Activated T-cell treated with anti-CD3 and anti-CD28 coated beads, Interleukin-2, amount 50 U/mL, for 24 hours (primary cell): ENCODE data around the gene CDK5RAP3.

Experiments used
- DNase-seq: peaks from one replicate; pipeline ENCODE4 v3.0.0-alpha.2; 2020
- H3K27ac Mint-ChIP-seq: 2 replicates; pipeline ENCODE4 v1.8.0; 2020; ENCODE audit warnings: mild to moderate bottlenecking, mixed read lengths
- H3K27me3 Mint-ChIP-seq: 2 replicates; pipeline ENCODE4 v1.8.0; 2020; ENCODE audit warnings: mixed read lengths
- H3K36me3 Mint-ChIP-seq: 2 replicates; pipeline ENCODE4 v1.8.0; 2020; ENCODE audit warnings: low read depth, mixed read lengths
- H3K4me1 Mint-ChIP-seq: 2 replicates; pipeline ENCODE4 v1.8.0; 2020; ENCODE audit warnings: low read depth, mixed read lengths
- H3K4me3 Mint-ChIP-seq: 2 replicates; pipeline ENCODE4 v1.8.0; 2020; ENCODE audit warnings: mild to moderate bottlenecking, moderate library complexity, mixed read lengths
- H3K9me3 Mint-ChIP-seq: 2 replicates; pipeline ENCODE4 v1.8.0; 2020; ENCODE audit warnings: mixed read lengths

Gene CDK5RAP3

GRCh38 chr17:47942096-47942510 lies 28.8 kb upstream of the CDK5RAP3 start:
- peak; percentile 44 for DNase-seq
- peak overlapping the region; percentile 97 for H3K27ac Mint-ChIP-seq
- peaks cover 6% of the 10 kb centered on the region for H3K9me3 Mint-ChIP-seq
- peaks cover 72% of the 10 kb centered on the region for H3K4me1 Mint-ChIP-seq
- H3K27me3 Mint-ChIP-seq: no peaks in the 10 kb centered on the region
- H3K4me3 Mint-ChIP-seq: peak overlapping the region; percentile 89
- peaks cover 48% of the 10 kb centered on the region for H3K36me3 Mint-ChIP-seq

DNA sequence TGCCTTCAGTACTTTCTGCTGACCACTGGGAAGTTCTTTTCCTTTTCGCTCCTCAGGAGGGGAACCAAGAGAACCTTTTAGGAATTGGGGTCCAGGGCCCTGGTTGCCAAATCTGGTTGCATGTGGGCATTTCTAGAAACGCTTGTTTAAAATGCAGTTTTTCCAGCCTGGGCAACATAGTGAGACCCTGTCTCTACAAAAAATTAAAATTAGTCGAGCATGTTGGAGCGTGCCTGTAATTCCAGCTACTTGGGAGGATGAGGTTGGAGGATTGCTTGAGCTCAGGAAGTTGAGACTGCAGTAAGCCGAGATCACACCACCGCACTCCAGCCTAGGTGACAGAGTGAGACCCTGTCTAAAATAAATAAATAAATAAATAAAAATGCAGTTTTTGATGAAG lies 28.3 kb upstream of the CDK5RAP3 start:
- Mint-ChIP-seq H3K27ac (peak overlapping the region; percentile 97), H3K27me3 (no peaks in the 10 kb centered on the region), H3K9me3 (peaks cover 6% of the 10 kb centered on the region), H3K4me3 (peak overlapping the region; percentile 89), H3K36me3 (peaks cover 51% of the 10 kb centered on the region), H3K4me1 (peaks cover 74% of the 10 kb centered on the region)
- no peak for DNase-seq

- peak overlapping the region; percentile 85 for H3K27ac Mint-ChIP-seq
- H3K36me3 Mint-ChIP-seq: peaks cover 75% of the 10 kb centered on the region
- H3K4me3 Mint-ChIP-seq: peak overlapping the region; percentile 23
- DNase-seq: no peak
- H3K9me3 Mint-ChIP-seq: peaks cover 6% of the 10 kb centered on the region
- no peaks in the 10 kb centered on the region for H3K27me3 Mint-ChIP-seq
- peaks cover 78% of the 10 kb centered on the region for H3K4me1 Mint-ChIP-seq
Measured at GRCh38 chr17:47945080-47945479, 25.8 kb upstream of the CDK5RAP3 start.

DNA sequence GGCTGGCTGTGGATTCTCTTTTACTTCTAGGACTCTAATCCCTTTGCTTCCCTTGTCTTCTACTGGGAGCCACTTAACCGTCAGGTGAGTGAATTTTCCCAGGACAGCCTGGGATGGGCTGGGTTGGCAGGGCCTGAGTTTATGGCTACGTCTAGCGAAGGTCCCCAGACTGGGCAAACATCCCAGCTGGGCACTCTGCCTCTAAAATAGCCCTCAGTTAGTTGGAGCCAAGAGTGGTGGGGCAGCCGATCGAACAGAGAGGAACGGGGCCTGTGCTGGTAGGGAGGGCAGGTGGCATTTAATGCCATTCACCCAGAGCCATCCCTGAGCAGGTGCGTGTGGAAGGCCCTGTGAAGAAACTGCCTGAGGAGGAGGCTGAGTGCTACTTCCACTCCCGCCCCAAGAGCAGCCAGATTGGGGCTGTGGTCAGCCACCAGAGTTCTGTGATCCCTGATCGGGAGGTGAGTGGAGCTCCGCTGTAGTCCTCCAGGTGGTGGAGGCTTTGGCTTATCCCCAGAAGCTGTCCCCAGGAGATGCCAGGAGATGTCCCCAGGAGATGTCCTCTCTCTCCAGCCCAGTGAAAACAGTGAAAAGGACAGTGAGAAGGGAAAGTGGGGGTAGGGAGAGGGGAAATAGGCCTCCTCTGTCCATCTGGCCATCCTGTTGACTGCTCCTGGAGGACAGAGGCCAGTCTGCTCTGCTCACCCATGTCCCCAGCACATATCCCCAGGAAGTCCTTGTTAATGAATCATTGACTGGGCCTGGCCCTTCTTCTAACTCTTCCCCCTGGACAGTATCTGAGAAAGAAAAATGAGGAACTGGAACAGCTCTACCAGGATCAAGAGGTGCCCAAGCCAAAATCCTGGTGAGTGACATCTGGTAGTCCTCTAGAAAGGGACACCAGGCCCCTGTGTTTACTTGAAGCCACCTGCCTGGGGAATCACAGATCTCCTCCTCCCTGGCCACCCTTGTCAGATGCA lies 25.1 kb upstream of the CDK5RAP3 start:
- Mint-ChIP-seq H3K27me3 (no peaks in the 10 kb centered on the region), H3K4me3 (peak overlapping the region; percentile 23), H3K9me3 (peaks cover 5% of the 10 kb centered on the region), H3K36me3 (peaks cover 80% of the 10 kb centered on the region), H3K27ac (peak overlapping the region; percentile 85), H3K4me1 (peaks cover 74% of the 10 kb centered on the region)
- DNase-seq: no peak

DNA sequence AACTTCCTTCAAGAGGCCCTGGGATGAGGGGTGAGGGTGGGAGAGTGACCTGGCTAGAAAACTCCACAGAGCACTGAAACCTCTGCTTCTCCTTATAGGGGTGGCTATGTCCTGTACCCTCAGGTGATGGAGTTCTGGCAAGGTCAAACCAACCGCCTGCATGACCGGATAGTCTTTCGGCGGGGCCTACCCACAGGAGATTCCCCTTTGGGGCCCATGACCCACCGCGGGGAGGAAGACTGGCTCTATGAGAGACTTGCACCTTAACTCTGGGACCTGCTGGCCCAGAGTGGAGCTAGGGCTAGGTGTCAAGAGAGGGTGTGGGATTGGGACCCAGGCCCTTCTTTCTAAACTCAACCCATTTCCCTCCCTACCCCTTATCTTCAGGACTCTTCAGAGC lies 24.4 kb upstream of the CDK5RAP3 start:
- Mint-ChIP-seq H3K36me3 (peaks cover 85% of the 10 kb centered on the region), H3K27ac (peak overlapping the region; percentile 74), H3K4me3 (no peak overlapping the region), H3K4me1 (peaks cover 69% of the 10 kb centered on the region), H3K27me3 (no peaks in the 10 kb centered on the region), H3K9me3 (no peaks in the 10 kb centered on the region)
- no peak for DNase-seq

GRCh38 chr17:47946929-47947397 lies 23.9 kb upstream of the CDK5RAP3 start:
- Mint-ChIP-seq H3K4me1 (peaks cover 69% of the 10 kb centered on the region), H3K36me3 (peaks cover 85% of the 10 kb centered on the region), H3K9me3 (no peaks in the 10 kb centered on the region), H3K27me3 (no peaks in the 10 kb centered on the region), H3K27ac (peak overlapping the region; percentile 74), H3K4me3 (no peak overlapping the region)
- DNase-seq: peak; percentile 79

GRCh38 chr17:47948706-47949196 lies 22.2 kb upstream of the CDK5RAP3 start:
- Mint-ChIP-seq H3K27ac (peak overlapping the region; percentile 68), H3K27me3 (no peaks in the 10 kb centered on the region), H3K9me3 (no peaks in the 10 kb centered on the region), H3K4me3 (no peak overlapping the region), H3K4me1 (peaks cover 53% of the 10 kb centered on the region), H3K36me3 (peaks cover 89% of the 10 kb centered on the region)
- no peak for DNase-seq

- Mint-ChIP-seq H3K4me3 (peak overlapping the region; percentile 50), H3K4me1 (peaks cover 47% of the 10 kb centered on the region), H3K36me3 (peaks cover 84% of the 10 kb centered on the region), H3K27me3 (no peaks in the 10 kb centered on the region), H3K27ac (peak overlapping the region; percentile 68), H3K9me3 (no peaks in the 10 kb centered on the region)
- DNase-seq: peak; percentile 84
Measured at GRCh38 chr17:47949197-47949759, 21.6 kb upstream of the CDK5RAP3 start.

DNA sequence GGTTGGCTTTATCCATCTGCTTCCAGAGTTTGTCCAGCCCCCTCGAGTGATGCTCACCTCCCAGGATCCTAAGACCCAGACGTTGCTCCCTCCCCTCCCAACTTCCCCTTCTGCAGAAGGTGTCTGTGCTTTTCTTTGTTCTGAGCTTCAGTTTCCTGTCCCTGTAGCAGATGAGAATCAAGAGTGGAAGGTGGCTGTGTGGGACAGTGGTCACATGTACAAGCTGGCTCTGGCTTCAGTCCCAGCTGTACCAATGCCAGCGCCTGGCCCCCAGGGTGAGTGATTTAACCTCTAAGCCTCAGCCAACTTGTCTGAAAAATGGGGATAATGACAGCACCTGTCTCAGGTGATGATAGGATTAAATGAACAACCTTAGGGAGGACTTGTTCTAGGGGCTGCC lies 21.0 kb upstream of the CDK5RAP3 start:
- Mint-ChIP-seq H3K9me3 (no peaks in the 10 kb centered on the region), H3K4me3 (no peak overlapping the region), H3K36me3 (peaks cover 82% of the 10 kb centered on the region), H3K27ac (peak overlapping the region; percentile 68), H3K27me3 (no peaks in the 10 kb centered on the region), H3K4me1 (peaks cover 41% of the 10 kb centered on the region)
- no peak for DNase-seq

- H3K27ac Mint-ChIP-seq: no peak overlapping the region
- no peaks in the 10 kb centered on the region for H3K27me3 Mint-ChIP-seq
- DNase-seq: no peak
- H3K4me1 Mint-ChIP-seq: peaks cover 36% of the 10 kb centered on the region
- no peak overlapping the region for H3K4me3 Mint-ChIP-seq
- H3K36me3 Mint-ChIP-seq: peaks cover 77% of the 10 kb centered on the region
- no peaks in the 10 kb centered on the region for H3K9me3 Mint-ChIP-seq
Measured at GRCh38 chr17:47950448-47950847, 20.5 kb upstream of the CDK5RAP3 start.

DNA sequence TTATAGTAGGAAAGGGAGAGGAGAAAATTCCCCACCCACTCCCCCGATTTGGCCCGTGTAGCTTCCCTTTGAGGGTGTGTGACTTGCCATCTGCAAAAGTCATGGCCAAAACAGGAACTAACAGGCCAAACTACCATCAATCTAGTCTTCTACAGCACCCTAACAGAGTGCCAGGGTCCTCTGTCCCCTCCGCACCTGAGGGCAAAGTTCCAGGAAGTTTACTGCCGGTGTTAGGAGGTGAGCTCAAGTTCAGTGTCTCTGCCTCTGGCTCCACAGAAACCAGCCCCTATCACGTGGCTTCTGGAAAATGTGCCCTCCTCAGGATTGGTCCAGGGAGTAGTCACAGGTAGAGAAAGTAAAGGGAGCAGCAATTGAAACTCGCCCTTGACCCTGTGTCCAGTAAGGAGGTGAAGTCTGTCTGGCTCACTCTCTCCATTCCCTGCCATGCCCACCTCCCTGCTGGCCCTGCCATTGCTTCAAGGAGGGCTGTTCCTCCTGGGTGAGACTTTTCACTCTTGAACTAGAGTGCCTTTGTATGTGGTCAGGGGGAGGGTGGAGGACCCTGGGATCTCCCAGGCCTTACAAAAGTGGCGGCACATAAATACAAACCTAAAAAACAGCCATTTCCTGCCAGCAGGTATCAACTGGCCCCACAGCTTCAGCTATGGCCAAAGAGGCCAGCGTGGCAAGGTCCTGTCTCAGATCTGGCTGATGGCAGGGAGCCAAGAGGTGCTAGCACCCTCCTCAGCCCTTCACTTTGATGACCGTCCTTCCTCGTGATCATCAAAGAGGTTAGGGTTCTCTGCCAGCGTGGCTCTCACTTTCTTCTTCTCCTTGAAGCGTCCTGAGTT lies 18.5 kb upstream of the CDK5RAP3 start:
- no peaks in the 10 kb centered on the region for H3K27me3 Mint-ChIP-seq
- peaks cover 17% of the 10 kb centered on the region for H3K4me1 Mint-ChIP-seq
- peaks cover 58% of the 10 kb centered on the region for H3K36me3 Mint-ChIP-seq
- DNase-seq: no peak
- H3K27ac Mint-ChIP-seq: no peak overlapping the region
- H3K9me3 Mint-ChIP-seq: no peaks in the 10 kb centered on the region
- no peak overlapping the region for H3K4me3 Mint-ChIP-seq

DNA sequence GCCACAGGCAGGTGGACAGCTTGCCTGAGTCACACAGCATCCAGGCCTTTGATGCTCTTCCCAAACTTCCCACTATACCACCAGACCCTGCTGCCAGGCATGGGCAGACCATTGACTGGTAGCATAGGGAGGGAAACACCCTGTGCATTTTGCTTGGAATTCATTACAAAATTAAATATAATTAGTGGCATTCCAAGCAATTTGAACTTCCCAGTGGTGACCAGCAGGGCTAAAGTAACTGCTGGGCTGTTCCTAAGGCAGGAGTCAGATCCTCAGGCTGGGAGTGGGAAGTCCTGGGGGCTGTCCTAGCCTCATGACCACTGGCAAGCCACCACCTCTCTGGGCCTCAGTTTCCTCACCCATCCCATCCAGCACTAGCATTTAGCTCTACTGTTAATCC lies 17.0 kb upstream of the CDK5RAP3 start:
- Mint-ChIP-seq H3K9me3 (no peaks in the 10 kb centered on the region), H3K36me3 (peaks cover 44% of the 10 kb centered on the region)

GRCh38 chr17:47955497-47956461 lies 15.1 kb upstream of the CDK5RAP3 start:
- Mint-ChIP-seq H3K27ac (no peak overlapping the region), H3K27me3 (no peaks in the 10 kb centered on the region), H3K4me1 (peaks cover 2% of the 10 kb centered on the region), H3K36me3 (peaks cover 29% of the 10 kb centered on the region), H3K9me3 (no peaks in the 10 kb centered on the region), H3K4me3 (no peak overlapping the region)
- no peak for DNase-seq

More for the DNA sequence above, 17.0 kb upstream of the CDK5RAP3 start:
- no peaks in the 10 kb centered on the region for H3K27me3 Mint-ChIP-seq
- H3K4me1 Mint-ChIP-seq: peaks cover 15% of the 10 kb centered on the region
- DNase-seq: no peak
- no peak overlapping the region for H3K27ac Mint-ChIP-seq
- no peak overlapping the region for H3K4me3 Mint-ChIP-seq
